HepG2 (cell line): ENCODE results near the gene R3HCC1L. TPM values are rescaled to one million over a fixed set of nuclear protein-coding genes. Genes with fewer than 3 reads are reported as not detected.

ENCODE experiments used
- AHR ChIP-seq: IDR thresholded peaks from 2 replicates; pipeline ENCODE4 v1.6.1; 2018; ENCODE audit warnings: missing genetic modification reagents, missing compliant biosample characterization
- E2F2 ChIP-seq: sonication (generic); formaldehyde crosslinking; IDR thresholded peaks from 2 replicates; pipeline ENCODE4 v1.4.0; 2020; ENCODE audit warnings: missing genetic modification reagents, borderline replicate concordance
- FOXC1 ChIP-seq: sonication (generic); formaldehyde crosslinking; IDR thresholded peaks from 2 replicates; pipeline ENCODE4 v1.8.0; 2022; ENCODE audit warnings: mild to moderate bottlenecking, missing genetic modification reagents, borderline replicate concordance
- GRHL1 ChIP-seq: sonication (generic); formaldehyde crosslinking; conservative IDR thresholded peaks from 2 replicates; pipeline ENCODE4 v1.8.0; 2022; ENCODE audit warnings: missing genetic modification reagents
- PCBP1 ChIP-seq: fragments of 200-400 bp; formaldehyde crosslinking; IDR thresholded peaks from 2 replicates; pipeline ENCODE4 v1.6.1; 2017; ENCODE audit warnings: mild to moderate bottlenecking, low read depth, low read length, borderline replicate concordance
- RFXANK ChIP-seq: IDR thresholded peaks from 2 replicates; pipeline ENCODE4 v1.6.1; 2016
- SNAPC4 ChIP-seq: sonication (generic); formaldehyde crosslinking; IDR thresholded peaks from 2 replicates; pipeline ENCODE4 v1.4.0; 2020; ENCODE audit warnings: mild to moderate bottlenecking, missing genetic modification reagents
- TMF1 ChIP-seq: sonication (generic); formaldehyde crosslinking; IDR thresholded peaks from 2 replicates; pipeline ENCODE4 v1.8.1; 2022; ENCODE audit warnings: low read depth, missing genetic modification reagents
- TOPORS ChIP-seq: sonication (generic); formaldehyde crosslinking; IDR thresholded peaks from 2 replicates; pipeline ENCODE4 v1.8.0; 2023; ENCODE audit warnings: mild to moderate bottlenecking, missing genetic modification reagents
- TRIM22 ChIP-seq: fragments of 450-650 bp; IDR thresholded peaks from 2 replicates; pipeline ENCODE4 v1.6.1; 2017
- ZNF317 ChIP-seq: sonication (generic); formaldehyde crosslinking; IDR thresholded peaks from 2 replicates; pipeline ENCODE4 v1.5.0; 2020; ENCODE audit warnings: mild to moderate bottlenecking, missing genetic modification reagents
- polyA plus RNA-seq, 8 experiments: library from polyadenylated mRNA; depleted of rRNA in 3 of 8; stranded (reverse) in 7 of 8; unstranded in 1 of 8; fragments of >200 nt; fragmentation: Illumina TruSeq in 4 of 8; extraction: Trizol in 4 of 8; gene quantifications; 2 replicates each; pipeline versions ENCODE4 v1.2.1 to v1.2.3, GENCODE V29; 2011 to 2016; ENCODE audit warnings: low read depth in 4 of 8, missing spikeins in 1 of 8, mixed read lengths in 1 of 8; ENCODE audit not compliant: insufficient read depth in 1 of 8
- total RNA-seq, 5 experiments: library from RNA; depleted of rRNA; stranded (reverse); fragments of >200 nt; fragmentation: Illumina TruSeq; extraction: Trizol; gene quantifications; 2 replicates each; pipeline ENCODE4 v1.2.3, GENCODE V29; 2016; ENCODE audit warnings: low read depth in 1 of 5

R3HCC1L gene
- total and polyA plus RNA-seq, 2 of the 13 experiments (the other 11 are each of a cell fraction or from before 2014, with no cell fraction given) = 6.5 to 12.2 TPM

- TF ChIP-seq SNAPC4 (CRISPR knock-in tag) = no peak
- TF ChIP-seq ZNF317 (CRISPR knock-in tag) = no peak
- TF ChIP-seq AHR (CRISPR knock-in tag) = no peak
- no peak for TF ChIP-seq TRIM22
- TF ChIP-seq FOXC1 (CRISPR knock-in tag) = 0 out of 2 replicates have a peak, but pooled peaks have one; percentile 56
- no peak for TF ChIP-seq RFXANK
- TF ChIP-seq GRHL1 (CRISPR knock-in tag) = no peak
- TF ChIP-seq E2F2 = no peak
- no peak for TF ChIP-seq TMF1 (CRISPR knock-in tag)
- no peak for TF ChIP-seq TOPORS (CRISPR knock-in tag)
- no peak for TF ChIP-seq PCBP1
Observed at GRCh38 chr10:98267069-98267893, 132.8 kb downstream of the R3HCC1L start (continued).
